Skeletal muscle tissue (tissue), 4 donors: ENCODE results near the gene FRMD4A. TPM values are rescaled to one million over a fixed set of nuclear protein-coding genes. Genes with fewer than 3 reads are reported as not detected.

Experiments
- H3K27ac ChIP-seq: one replicate; pipeline ENCODE4 v1.7.0; 2013; ENCODE audit warnings: mild to moderate bottlenecking, low read depth, low read length, inconsistent platforms
- H3K27me3 ChIP-seq, 3 donors: one replicate each; pipeline ENCODE4 v1.7.0; 2013; ENCODE audit warnings: low read length in 3 of 3; ENCODE audit not compliant: control insufficient read depth in 3 of 3, insufficient read depth in 3 of 3
- H3K36me3 ChIP-seq, 3 donors: one replicate each; pipeline ENCODE4 v1.7.0; 2013; ENCODE audit warnings: low read length in 3 of 3; ENCODE audit not compliant: control insufficient read depth in 3 of 3, insufficient read depth in 3 of 3
- H3K4me1 ChIP-seq, 3 donors: one replicate each; pipeline ENCODE4 v1.7.0; 2013; ENCODE audit warnings: low read length in 3 of 3, mild to moderate bottlenecking in 3 of 3; ENCODE audit not compliant: control insufficient read depth in 3 of 3, insufficient read depth in 3 of 3
- H3K4me3 ChIP-seq, 3 donors: one replicate each; pipeline ENCODE4 v1.7.0; 2013; ENCODE audit warnings: low read length in 3 of 3
- H3K9ac ChIP-seq, 3 donors: one replicate each; pipeline ENCODE4 v1.7.0; 2013; ENCODE audit warnings: low read length in 3 of 3, mild to moderate bottlenecking in 3 of 3, moderate library complexity in 2 of 3, low read depth in 1 of 3
- H3K9me3 ChIP-seq, 3 donors: one replicate each; pipeline ENCODE4 v1.7.0; 2013; ENCODE audit warnings: low read length in 3 of 3; ENCODE audit not compliant: control insufficient read depth in 3 of 3
- total RNA-seq: library from RNA; depleted of rRNA; stranded (reverse); fragments of >200 nt; gene quantifications from one replicate; pipeline ENCODE4 v1.2.3, GENCODE V29; 2014
- donor health status: Osteomylitis.

FRMD4A gene
- total RNA-seq, 1 donor from 2014 or later: 19.3 TPM

DNA sequence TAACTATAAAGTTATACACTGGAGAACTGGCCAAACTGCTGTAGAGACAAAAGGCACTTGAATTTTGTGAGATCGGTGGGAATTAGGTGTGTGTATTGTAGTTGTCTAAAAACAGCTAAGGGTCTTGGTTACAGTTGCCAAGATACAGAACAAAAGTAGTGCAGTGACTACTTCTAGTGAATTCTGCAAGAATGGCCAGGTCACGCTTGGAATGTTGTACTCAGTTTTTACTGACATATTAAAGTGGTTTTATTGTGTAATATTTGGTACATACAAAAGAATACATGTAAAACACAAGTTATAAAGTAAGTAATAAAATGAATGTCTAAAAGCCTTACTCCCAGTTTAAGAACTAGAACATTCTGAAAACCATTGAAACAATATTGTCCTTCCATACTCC, 701.6 kb downstream of the FRMD4A start:
- H3K4me3 ChIP-seq: no peak overlapping the region
- H3K4me1 ChIP-seq: peaks cover 7 to 8% (median 8%) of the 10 kb centered on the region in 3 donors
- H3K27me3 ChIP-seq: no peaks in the 10 kb centered on the region
- no peak overlapping the region for H3K9ac ChIP-seq
- H3K9me3 ChIP-seq: no peaks in the 10 kb centered on the region
- no peak overlapping the region for H3K27ac ChIP-seq
- peaks cover 8 to 22% (median 18%) of the 10 kb centered on the region in 3 donors for H3K36me3 ChIP-seq

DNA sequence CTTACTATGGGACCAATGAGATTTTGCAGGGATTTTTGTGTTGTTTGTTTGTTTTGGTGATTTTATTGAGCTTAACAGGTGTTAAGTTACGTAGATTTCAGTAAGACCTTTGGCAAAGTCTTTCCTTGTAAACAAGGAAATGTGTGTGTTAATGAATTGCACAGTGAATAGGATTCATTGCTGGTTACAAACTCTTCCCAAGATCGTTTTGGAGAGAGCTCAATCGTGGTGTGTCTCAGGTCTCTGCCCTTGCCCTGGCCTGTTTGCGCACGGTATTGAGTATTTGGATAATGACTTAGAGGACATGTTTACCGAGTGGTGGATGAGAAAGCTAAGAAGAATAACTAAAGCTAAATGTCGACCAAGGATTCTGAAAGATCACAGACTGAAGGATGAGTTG, 702.1 kb downstream of the FRMD4A start:
- Histone ChIP-seq H3K9me3 (no peaks in the 10 kb centered on the region), H3K27me3 (no peaks in the 10 kb centered on the region), H3K27ac (no peak overlapping the region), H3K4me1 (peaks cover 7 to 8% (median 7%) of the 10 kb centered on the region in 3 donors), H3K4me3 (no peak overlapping the region), H3K36me3 (peaks cover 8 to 22% (median 17%) of the 10 kb centered on the region in 3 donors), H3K9ac (no peak overlapping the region)

DNA sequence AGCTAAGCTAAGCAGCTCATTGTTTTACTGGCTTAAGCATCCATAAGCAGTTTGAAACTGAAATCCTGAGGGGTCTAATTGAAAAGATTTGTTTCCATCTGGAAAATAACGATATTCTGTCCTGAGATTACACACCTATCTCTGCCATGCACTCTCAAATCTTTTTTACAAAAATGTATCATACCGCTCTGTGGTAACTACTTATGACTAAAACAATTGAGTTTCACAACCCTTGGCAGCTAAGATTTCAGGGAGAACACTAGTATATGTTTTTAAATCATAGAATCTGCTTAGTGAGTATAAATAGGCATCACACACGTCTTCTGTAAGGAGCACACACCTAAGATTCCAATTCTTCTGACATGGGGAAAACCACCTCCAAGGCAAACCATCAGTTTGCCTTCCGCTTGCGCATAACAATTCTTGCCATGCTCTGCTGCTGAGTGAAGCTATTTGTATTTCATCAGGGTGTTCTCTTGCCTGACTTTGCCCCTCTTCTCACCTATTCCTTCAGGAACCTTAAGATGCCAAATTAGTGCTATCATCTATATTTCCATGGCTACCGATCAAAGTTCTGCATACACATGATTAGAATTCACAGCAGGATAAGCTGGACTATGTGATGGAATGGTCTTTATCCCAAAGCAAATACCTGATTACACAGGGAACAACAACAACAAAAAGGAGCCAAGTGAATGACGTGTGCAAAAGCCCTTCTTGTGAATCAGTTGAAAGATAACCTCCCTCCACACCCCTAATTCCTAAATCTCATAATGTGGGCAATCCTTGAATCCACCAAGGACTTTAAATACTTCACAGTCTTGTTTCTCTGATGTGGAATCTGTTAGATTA, 703.0 kb downstream of the FRMD4A start:
- no peak overlapping the region for H3K27ac ChIP-seq
- H3K4me3 ChIP-seq: no peak overlapping the region
- H3K36me3 ChIP-seq: peaks cover 9 to 22% (median 17%) of the 10 kb centered on the region in 3 donors
- peaks cover 0 to 2% (median 2%) of the 10 kb centered on the region in 3 donors for H3K4me1 ChIP-seq
- no peaks in the 10 kb centered on the region for H3K9me3 ChIP-seq
- H3K9ac ChIP-seq: no peak overlapping the region
- H3K27me3 ChIP-seq: no peaks in the 10 kb centered on the region

DNA sequence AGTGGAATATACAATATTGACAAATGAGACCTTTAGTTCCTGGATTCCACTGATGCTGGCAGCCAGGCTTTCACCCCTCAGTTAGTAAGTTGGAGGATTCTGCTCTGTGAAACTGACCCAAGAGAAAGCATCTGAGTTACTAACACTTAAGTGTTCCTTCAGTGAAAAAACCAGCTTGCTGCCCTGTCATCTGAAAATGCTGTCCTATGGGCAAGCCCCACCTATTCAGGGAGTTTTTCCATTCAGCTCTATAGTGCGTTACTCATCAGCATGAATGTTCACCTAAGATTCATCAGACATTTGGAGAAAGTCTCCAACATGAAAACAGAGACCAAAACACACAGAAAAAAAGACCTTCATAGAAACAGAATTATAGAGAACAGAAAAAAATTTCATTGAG, 706.1 kb downstream of the FRMD4A start:
- Histone ChIP-seq H3K9me3 (no peaks in the 10 kb centered on the region), H3K9ac (no peak overlapping the region), H3K4me1 (no peaks in the 10 kb centered on the region), H3K27me3 (no peaks in the 10 kb centered on the region), H3K27ac (no peak overlapping the region), H3K4me3 (no peak overlapping the region), H3K36me3 (peaks cover 9 to 25% (median 20%) of the 10 kb centered on the region in 3 donors)

DNA sequence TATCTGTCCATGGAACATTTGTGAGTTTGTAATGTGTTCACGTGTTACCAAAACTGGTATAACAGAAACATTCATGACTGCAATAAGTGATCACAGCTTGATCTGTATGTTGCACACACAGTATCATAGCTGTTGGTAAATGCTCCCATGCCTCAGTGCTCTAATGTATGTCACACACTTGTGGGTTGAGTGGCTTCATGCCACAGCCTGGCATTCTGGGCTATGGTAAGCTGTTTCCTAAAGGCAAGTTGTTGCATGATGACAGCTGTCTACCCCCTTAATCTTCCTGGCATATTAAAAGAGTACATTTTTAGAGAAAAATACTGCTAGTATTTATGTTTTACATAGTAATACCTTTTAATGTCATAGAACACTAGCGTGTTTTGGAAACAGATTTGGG, 708.8 kb downstream of the FRMD4A start:
- Histone ChIP-seq H3K9ac (no peak overlapping the region), H3K4me3 (no peak overlapping the region), H3K27ac (no peak overlapping the region), H3K27me3 (no peaks in the 10 kb centered on the region), H3K4me1 (peaks cover 0 to 4% (median 3%) of the 10 kb centered on the region in 3 donors), H3K36me3 (peaks cover 12 to 40% (median 29%) of the 10 kb centered on the region in 3 donors), H3K9me3 (no peaks in the 10 kb centered on the region)

DNA sequence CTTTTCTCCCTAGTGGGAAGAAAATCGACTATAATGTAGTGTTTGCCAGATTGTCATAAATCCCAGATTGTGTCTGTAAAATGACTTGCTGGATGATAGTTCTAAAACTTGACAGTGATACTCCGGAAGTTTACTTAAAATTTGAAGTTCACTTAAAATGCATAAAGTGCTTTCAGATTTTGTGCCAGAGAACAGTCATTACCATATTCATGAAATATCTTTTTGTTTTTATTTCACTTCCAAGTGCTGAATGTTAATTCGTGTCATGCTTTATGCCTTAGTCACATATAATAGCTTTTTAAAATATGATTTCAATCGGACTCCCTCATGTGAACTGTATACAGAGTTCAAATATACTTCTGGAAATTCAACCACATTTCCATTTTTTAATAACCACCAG, 713.6 kb downstream of the FRMD4A start:
- Histone ChIP-seq H3K4me3 (no peak overlapping the region), H3K36me3 (peaks cover 15 to 54% (median 37%) of the 10 kb centered on the region in 3 donors), H3K9me3 (no peaks in the 10 kb centered on the region), H3K9ac (no peak overlapping the region), H3K27ac (no peak overlapping the region), H3K4me1 (peaks cover 15 to 21% (median 18%) of the 10 kb centered on the region in 3 donors), H3K27me3 (no peaks in the 10 kb centered on the region)

DNA sequence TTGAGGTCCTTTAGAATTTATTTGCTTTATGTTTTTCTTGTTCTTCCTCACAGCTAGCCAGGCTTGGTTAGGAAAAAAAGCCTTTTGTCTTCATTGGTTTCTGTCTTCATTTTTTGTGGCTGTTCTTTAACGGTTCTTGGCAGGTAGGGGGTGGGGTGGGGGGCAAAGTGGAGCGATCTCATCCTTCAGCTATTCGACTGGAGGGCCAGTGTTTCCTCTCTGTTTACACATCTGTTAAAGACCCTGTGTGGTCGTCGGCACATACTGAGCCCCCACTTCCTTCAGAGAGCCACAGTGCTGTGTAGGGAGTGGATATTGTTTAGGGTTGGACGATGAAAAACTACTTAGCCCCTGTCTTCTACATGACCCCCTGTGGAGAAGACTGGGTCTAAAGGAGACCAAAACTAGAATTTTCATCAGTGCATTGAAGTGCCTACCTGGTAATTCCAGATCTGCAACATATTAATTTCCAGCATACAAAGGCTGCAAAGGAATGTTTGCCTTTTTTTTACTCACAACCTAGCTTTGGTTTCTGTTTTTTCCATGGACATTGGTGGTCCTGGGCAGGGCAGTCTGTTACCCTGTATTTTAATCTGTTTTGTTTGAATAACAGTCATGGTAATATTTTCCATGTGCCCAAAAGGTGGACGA, 714.9 kb downstream of the FRMD4A start:
- H3K27ac ChIP-seq: no peak overlapping the region
- peaks cover 9 to 52% (median 37%) of the 10 kb centered on the region in 3 donors for H3K36me3 ChIP-seq
- H3K9me3 ChIP-seq: no peaks in the 10 kb centered on the region
- no peak overlapping the region for H3K4me3 ChIP-seq
- H3K4me1 ChIP-seq: peaks cover 15 to 21% (median 18%) of the 10 kb centered on the region in 3 donors
- no peaks in the 10 kb centered on the region for H3K27me3 ChIP-seq
- no peak overlapping the region for H3K9ac ChIP-seq

DNA sequence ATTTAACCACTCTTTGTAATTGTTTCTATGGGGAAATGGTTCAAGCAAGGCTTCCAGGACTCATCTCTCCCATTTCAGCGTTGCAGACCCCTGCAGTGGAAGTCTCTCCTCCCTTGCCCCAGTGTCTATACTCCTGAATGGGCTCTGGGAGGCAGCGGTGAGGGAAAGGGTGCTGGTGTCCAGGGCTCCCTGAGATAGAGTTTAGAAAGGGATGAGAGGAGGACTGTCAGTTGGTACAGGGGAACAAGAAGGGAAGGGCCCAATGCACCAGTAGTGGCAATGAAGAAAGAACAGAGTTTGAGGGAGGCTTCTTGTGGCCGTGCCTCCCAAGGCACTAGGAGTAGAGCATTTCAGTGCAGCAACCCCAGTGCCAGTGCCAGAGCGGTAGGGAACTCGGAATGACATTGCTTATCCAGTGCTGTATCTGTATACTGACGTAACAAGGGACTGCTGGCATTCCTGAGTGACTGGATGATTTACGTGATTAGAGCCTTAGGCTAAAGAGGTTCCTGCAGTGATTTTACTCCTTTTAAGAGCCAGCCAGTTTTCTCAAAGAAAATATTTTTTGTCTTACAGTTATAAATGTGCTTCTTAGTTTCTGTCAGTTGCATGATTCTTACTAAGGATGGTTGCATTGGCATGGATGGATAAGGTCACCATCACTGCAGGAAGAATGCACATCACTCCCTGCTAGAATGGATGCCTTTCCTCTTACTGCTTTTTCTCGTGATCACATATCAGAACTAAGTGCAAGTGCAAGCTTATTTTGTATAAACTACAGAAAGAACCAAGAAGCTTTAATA, 716.0 kb downstream of the FRMD4A start:
- Histone ChIP-seq H3K27me3 (no peaks in the 10 kb centered on the region), H3K9ac (no peak overlapping the region), H3K9me3 (no peaks in the 10 kb centered on the region), H3K27ac (no peak overlapping the region), H3K36me3 (peaks cover 13 to 61% (median 44%) of the 10 kb centered on the region in 3 donors), H3K4me1 (peaks cover 15 to 21% (median 18%) of the 10 kb centered on the region in 3 donors), H3K4me3 (no peak overlapping the region)

DNA sequence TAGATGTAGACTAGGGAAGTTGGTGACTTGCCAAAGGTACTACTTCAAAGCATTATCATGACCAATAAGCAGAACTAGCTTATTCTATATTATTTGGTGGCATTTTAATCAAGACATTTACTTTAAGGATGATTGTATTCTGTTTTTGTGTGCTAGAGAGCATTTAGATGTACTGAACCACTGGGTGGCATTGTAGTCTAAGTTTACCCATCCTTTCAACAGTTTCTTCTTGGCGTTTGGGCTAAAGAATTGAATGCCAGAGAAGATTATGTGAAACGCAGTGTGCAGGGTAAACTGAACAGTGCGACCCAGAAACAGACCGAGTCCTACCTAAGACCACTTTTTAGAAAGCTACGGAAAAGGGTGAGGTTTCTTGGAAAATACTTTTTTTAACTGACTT, 717.2 kb downstream of the FRMD4A start:
- H3K36me3 ChIP-seq: peaks cover 9 to 57% (median 39%) of the 10 kb centered on the region in 3 donors
- no peak overlapping the region for H3K27ac ChIP-seq
- H3K27me3 ChIP-seq: no peaks in the 10 kb centered on the region

More for the DNA sequence above, 717.2 kb downstream of the FRMD4A start:
- H3K9me3 ChIP-seq: no peaks in the 10 kb centered on the region
- no peak overlapping the region for H3K4me3 ChIP-seq
- H3K9ac ChIP-seq: peak overlapping the region in 2 of 3 donors; percentile 0 to 48
- H3K4me1 ChIP-seq: peaks cover 22 to 29% (median 24%) of the 10 kb centered on the region in 3 donors
